KMS-11 (cell line): Measurements from ENCODE around the gene RASAL2.

ENCODE experiments used
- H2AFZ ChIP-seq: fragments of 200-600 bp; sonication (generic); 2 replicates; pipeline ENCODE4 v1.6.1; 2016; ENCODE audit warnings: antibody characterized with exemption, mixed run types, low read depth
- H3K27ac ChIP-seq: fragments of 200-600 bp; sonication (generic); 2 replicates; pipeline ENCODE4 v1.6.1; 2016; ENCODE audit warnings: mild to moderate bottlenecking, mixed run types
- H3K27me3 ChIP-seq: fragments of 200-600 bp; sonication (generic); 2 replicates; pipeline ENCODE4 v1.6.1; 2017; ENCODE audit warnings: mild to moderate bottlenecking, low read depth, mixed run types, moderate library complexity; ENCODE audit not compliant: insufficient read depth
- H3K36me3 ChIP-seq: fragments of 200-600 bp; sonication (generic); 2 replicates; pipeline ENCODE4 v1.6.1; 2017; ENCODE audit warnings: mild to moderate bottlenecking, mixed run types; ENCODE audit not compliant: insufficient read depth
- H3K4me1 ChIP-seq: fragments of 200-600 bp; sonication (generic); 2 replicates; pipeline ENCODE4 v1.6.1; 2016; ENCODE audit warnings: mild to moderate bottlenecking, low read depth, mixed run types; ENCODE audit not compliant: poor library complexity, severe bottlenecking
- H3K4me2 ChIP-seq: fragments of 200-600 bp; sonication (generic); 2 replicates; pipeline ENCODE4 v1.7.0; 2016; ENCODE audit warnings: mild to moderate bottlenecking, mixed run types
- H3K4me3 ChIP-seq: fragments of 200-600 bp; sonication (generic); IDR thresholded peaks from 2 replicates; pipeline ENCODE4 v1.6.1; 2017; ENCODE audit warnings: low read depth, low read length, mixed read lengths; ENCODE audit not compliant: insufficient read depth
- H3K79me2 ChIP-seq: fragments of 200-600 bp; sonication (generic); 2 replicates; pipeline ENCODE4 v1.6.1; 2016; ENCODE audit warnings: low read depth, mixed run types; ENCODE audit not compliant: insufficient read depth
- H3K9ac ChIP-seq: fragments of 200-600 bp; sonication (generic); 2 replicates; pipeline ENCODE4 v1.6.1; 2016; ENCODE audit warnings: mild to moderate bottlenecking, mixed run types
- H4K20me1 ChIP-seq: fragments of 200-600 bp; sonication (generic); 2 replicates; pipeline ENCODE4 v1.6.1; 2016; ENCODE audit warnings: mild to moderate bottlenecking, mixed run types; ENCODE audit not compliant: insufficient read depth
- CTCF ChIP-seq: fragments of 200-600 bp; sonication (generic); conservative IDR thresholded peaks from 2 replicates; pipeline ENCODE4 v1.6.1; 2017; ENCODE audit warnings: low read depth, mild to moderate bottlenecking, antibody characterized with exemption, low read length, moderate library complexity, mixed read lengths

Gene RASAL2

GRCh38 chr1:178484698-178485225 is 390.9 kb downstream of the RASAL2 start:
- Histone ChIP-seq H4K20me1 (no peaks in the 10 kb centered on the region), H3K4me1 (no peaks in the 10 kb centered on the region), H3K27me3 (no peaks in the 10 kb centered on the region), H3K27ac (no peak overlapping the region), H3K4me2 (no peak overlapping the region), H3K36me3 (no peaks in the 10 kb centered on the region), H3K4me3 (no peak overlapping the region), H3K79me2 (no peaks in the 10 kb centered on the region), H3K9ac (no peak overlapping the region), H2AFZ (no peak overlapping the region)
- TF ChIP-seq CTCF: no peak

GRCh38 chr1:178485541-178485981 is 391.7 kb downstream of the RASAL2 start:
- H3K27me3 ChIP-seq: no peaks in the 10 kb centered on the region
- no peaks in the 10 kb centered on the region for H3K79me2 ChIP-seq
- TF ChIP-seq CTCF: no peak
- no peak overlapping the region for H3K4me3 ChIP-seq
- no peak overlapping the region for H3K4me2 ChIP-seq
- no peaks in the 10 kb centered on the region for H4K20me1 ChIP-seq
- H3K36me3 ChIP-seq: no peaks in the 10 kb centered on the region
- H3K9ac ChIP-seq: no peak overlapping the region
- no peak overlapping the region for H2AFZ ChIP-seq
- no peaks in the 10 kb centered on the region for H3K4me1 ChIP-seq
- no peak overlapping the region for H3K27ac ChIP-seq

- no peaks in the 10 kb centered on the region for H4K20me1 ChIP-seq
- no peak overlapping the region for H3K4me2 ChIP-seq
- no peak overlapping the region for H2AFZ ChIP-seq
- no peak for TF ChIP-seq CTCF
- no peak overlapping the region for H3K27ac ChIP-seq
- no peak overlapping the region for H3K9ac ChIP-seq
- no peak overlapping the region for H3K4me3 ChIP-seq
- no peaks in the 10 kb centered on the region for H3K27me3 ChIP-seq
- H3K79me2 ChIP-seq: no peaks in the 10 kb centered on the region
- no peaks in the 10 kb centered on the region for H3K4me1 ChIP-seq
- H3K36me3 ChIP-seq: no peaks in the 10 kb centered on the region
Observed at GRCh38 chr1:178486100-178487069, 392.5 kb downstream of the RASAL2 start.

GRCh38 chr1:178487070-178487615 is 393.2 kb downstream of the RASAL2 start:
- H3K27me3 ChIP-seq: no peaks in the 10 kb centered on the region
- H3K4me1 ChIP-seq: no peaks in the 10 kb centered on the region
- no peaks in the 10 kb centered on the region for H3K36me3 ChIP-seq
- H3K4me2 ChIP-seq: no peak overlapping the region
- H3K9ac ChIP-seq: no peak overlapping the region
- no peak overlapping the region for H3K27ac ChIP-seq
- no peaks in the 10 kb centered on the region for H4K20me1 ChIP-seq
- H2AFZ ChIP-seq: no peak overlapping the region
- H3K79me2 ChIP-seq: no peaks in the 10 kb centered on the region
- H3K4me3 ChIP-seq: no peak overlapping the region
- TF ChIP-seq CTCF: no peak
